Measurements from ENCODE around the gene JUN.

- TF ChIP-seq EZH2 (IDR thresholded peaks at IDR 0.05; ENCODE audit: borderline replicate concordance, low read depth, low read length, poor library complexity, severe bottlenecking) (no peak), CTCF (conservative IDR thresholded peaks at IDR 0.05; ENCODE audit: low read depth, low read length) (no peak)
These were observed 37.7 kb downstream of the JUN start for GRCh38 chr1:58746182-58746581.
